ENCODE measurements around the gene LYRM9.

DNA sequence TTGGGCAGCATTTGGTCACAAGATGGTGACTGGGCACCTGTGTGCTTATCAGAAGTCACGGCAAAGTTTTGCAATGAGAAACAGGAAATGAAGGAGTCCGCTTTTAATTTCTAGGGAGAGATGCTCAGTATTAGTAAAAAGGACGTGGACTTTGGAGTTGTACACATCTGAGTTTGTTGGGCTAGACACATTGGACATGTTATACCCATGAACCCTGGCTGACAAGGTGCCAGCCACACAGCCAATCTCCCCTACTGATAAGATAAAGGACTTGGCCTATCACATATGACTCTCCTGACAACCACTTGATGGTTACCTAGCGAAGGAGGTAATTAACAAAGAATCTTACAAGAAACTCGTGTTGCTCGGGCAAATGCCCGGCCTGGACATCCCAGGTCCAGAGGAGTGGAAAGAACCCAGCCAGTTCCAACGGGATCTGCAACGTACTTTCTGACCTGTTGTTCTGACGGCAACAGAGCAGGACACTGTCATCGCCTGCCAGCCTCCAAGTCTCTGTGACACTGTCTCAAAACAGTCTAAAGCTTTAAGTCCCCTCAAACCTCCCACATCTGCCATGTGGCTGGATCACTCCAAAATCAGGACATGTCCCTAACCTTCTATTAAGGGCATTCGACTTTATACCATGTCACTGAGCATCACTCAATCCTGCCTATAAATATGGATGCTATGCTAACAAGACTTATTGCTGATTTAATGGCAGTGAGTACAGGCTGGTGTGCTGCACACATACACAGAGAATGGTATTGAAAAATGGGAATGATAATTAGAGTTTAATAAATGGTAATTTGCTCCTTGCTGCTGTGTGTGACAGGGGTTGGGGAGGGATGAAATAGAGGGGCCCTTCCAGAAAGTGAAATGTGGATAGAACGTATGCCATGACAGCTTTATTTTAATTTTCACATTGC, 47.6 kb upstream of the LYRM9 start:
- TF ChIP-seq, protein P1, sequence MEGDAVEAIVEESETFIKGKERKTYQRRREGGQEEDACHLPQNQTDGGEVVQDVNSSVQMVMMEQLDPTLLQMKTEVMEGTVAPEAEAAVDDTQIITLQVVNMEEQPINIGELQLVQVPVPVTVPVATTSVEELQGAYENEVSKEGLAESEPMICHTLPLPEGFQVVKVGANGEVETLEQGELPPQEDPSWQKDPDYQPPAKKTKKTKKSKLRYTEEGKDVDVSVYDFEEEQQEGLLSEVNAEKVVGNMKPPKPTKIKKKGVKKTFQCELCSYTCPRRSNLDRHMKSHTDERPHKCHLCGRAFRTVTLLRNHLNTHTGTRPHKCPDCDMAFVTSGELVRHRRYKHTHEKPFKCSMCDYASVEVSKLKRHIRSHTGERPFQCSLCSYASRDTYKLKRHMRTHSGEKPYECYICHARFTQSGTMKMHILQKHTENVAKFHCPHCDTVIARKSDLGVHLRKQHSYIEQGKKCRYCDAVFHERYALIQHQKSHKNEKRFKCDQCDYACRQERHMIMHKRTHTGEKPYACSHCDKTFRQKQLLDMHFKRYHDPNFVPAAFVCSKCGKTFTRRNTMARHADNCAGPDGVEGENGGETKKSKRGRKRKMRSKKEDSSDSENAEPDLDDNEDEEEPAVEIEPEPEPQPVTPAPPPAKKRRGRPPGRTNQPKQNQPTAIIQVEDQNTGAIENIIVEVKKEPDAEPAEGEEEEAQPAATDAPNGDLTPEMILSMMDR (IDR thresholded peaks at IDR 0.05) = no peak
- no peak for TF ChIP-seq POLR2A (IDR thresholded peaks at IDR 0.05)
